Activated CD8-positive, alpha-beta memory T cell treated with anti-CD3 and anti-CD28 coated beads for 1 hour (primary cell): ENCODE measurements around the gene CTTN.
A peak's percentile ranks its signal among the peaks of the same experiment; 100 is the strongest.

Experiments
- DNase-seq, 2 donors: peaks; one replicate each; pipeline ENCODE4 v3.0.0-alpha.2; 2020; ENCODE audit warnings: low read depth in 1 of 2; ENCODE audit errors: extremely low read depth in 1 of 2

The CTTN gene

GRCh38 chr11:70397983-70398833 is at the start of gene CTTN:
TSS of gene CTTN (plus strand) at chr11:70398529. CDS start at chr11:70407298, 8,769 bp downstream.
- DNase-seq = peak in 1 of 2 donors; percentile 34

DNA sequence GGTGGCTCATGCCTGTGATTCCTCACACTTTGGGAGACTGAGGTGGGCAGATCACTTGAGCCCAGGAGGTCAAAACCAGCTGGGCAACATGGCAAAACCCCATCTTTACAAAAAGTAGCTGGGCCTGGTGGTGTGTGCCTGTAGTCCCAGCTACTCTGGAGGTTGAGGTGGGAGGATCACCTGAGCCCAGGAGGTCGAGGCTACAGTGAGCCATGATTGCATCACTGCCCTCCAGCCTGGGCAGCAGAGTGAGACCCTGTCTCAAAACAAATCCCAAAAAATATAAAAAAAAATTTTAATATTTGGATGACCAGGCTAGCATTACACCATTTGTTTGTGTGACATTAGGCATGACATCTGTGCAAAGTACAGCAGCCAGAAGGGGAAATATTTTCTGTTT is 49.7 kb upstream of the CTTN start:
- DNase-seq = no peak

GRCh38 chr11:70351646-70352045 is 46.7 kb upstream of the CTTN start:
- DNase-seq = no peak

DNA sequence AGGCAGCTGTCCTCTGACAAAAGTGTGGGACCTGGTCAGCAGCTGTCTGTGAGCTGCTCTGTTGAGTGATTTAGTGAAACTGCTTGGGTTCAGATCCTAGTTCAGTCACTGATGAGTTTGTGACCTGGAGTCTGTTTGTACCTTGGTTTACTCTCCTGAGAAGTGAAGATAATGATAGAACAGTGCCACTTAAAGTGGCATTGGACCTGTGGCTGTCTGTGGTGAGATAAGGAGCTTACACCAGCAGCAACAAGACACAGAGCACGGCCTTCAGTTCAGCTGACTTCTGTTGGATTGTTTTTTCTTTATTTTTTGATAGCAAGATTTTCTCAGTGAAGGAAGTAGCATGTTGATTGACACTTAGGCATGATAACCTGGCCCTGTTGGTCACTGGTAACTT is 46.2 kb upstream of the CTTN start:
- DNase-seq = no peak

DNA sequence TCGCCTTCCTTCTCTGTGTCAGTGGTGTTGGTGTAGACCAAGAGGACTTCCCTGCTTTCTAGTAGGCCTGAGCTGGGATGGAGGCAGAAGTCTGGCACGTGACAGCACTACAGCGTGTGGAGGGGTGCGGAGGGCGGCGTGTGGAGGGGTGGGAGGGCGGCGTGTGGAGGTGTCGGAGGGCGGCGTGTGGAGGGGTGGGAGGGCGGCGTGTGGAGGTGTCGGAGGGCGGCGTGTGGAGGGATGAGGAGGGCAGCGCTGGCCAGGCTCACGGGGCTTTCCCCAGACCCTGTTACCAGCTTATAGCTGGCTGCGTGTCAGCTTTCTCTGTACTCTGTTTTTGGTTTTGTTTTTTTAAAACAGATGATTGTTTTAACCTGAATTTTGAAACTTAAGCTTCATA is 45.7 kb upstream of the CTTN start:
- no peak for DNase-seq

DNA sequence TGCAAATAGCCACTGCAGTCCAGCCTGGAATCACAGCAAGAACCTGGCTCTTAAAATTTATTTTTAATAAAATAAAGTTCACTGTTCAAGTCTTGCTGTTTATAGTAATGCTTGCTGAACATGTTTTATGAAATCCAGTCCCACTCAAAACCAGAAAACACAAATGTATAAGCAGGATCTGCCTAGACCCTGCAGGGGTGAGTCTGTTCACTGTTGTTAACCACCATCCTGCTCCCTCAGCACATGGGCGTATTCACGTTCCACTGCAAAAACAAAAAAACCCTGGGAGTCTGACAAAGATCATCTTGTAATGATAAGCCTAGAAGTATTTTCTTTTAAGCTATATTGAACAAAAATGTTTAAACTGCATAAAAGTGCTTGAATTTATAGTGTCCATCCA is 45.0 kb upstream of the CTTN start:
- no peak for DNase-seq

DNA sequence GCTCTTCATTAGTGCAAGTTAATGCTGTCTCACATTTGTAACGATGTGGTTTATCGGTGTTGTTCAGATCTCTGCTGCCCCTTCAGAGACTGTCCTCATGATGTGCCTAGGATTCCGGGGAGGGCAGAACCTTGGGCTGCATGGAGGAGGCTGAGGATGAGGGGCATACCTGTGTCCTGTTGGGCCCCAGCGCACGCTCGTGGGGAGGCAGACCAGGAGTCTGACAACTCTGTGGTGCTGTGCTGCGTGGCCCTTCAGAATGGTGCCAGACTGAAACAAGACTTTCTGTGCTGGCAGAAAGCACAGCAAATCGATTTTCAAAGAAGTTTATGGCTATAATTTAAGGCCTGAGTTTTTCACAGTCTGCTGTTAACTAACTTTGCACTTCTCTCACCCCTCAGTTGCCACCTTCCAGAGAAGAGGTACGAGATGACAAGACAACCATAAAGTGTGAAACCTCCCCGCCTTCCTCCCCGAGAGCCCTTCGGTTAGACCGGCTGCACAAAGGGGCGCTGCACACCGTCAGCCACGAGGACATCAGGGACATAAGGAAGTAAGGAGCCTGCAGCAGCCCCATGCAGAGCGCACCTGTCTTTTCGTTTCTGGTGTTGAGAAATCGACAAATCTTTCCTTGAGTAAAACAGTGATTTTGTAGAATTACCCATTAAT is 44.3 kb upstream of the CTTN start:
- no peak for DNase-seq

DNA sequence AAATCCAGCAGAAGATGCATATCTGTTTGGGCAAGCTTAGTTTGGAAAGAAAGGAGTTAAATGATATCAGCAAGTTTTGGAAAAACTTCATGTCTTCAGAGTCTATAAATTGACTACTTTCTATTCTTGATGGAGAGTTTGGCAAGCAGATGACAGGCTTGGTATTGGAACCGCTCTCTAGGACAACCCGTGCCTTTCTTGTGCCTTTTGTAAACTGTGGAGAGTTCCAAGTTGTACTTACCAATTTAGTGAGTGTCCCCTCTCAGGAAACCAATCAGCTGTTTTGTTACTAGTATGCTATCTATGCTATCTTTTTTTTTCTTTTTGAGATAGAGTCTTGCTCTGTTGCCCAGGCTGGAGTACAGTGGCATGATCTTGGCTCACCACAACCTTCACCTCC is 43.7 kb upstream of the CTTN start:
- DNase-seq = no peak

DNA sequence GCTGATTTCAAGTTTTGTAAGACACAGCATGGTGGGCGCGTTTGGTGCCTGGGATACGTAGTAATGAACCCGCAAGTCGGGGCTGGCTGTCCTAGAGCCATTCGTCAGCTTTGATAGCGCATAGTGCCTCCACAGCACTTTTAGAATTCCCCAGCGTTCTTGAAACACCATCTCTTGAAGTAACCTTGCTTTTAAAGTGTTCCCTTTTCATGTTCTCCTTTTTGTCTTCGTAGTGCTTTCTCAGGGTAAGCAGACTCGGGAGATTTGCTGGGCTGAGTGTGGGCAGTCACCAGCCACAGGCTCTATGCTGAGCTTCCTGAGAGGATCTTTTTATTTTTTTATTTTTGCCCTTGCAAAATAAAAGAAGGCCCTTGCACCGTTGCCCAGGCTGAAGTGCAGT is 39.6 kb upstream of the CTTN start:
- no peak for DNase-seq

GRCh38 chr11:70359451-70360205 is 38.7 kb upstream of the CTTN start:
- no peak for DNase-seq

- no peak for DNase-seq
Observed at GRCh38 chr11:70360211-70360610, 38.1 kb upstream of the CTTN start.

- no peak for DNase-seq
Observed at GRCh38 chr11:70364178-70364577, 34.2 kb upstream of the CTTN start.

DNA sequence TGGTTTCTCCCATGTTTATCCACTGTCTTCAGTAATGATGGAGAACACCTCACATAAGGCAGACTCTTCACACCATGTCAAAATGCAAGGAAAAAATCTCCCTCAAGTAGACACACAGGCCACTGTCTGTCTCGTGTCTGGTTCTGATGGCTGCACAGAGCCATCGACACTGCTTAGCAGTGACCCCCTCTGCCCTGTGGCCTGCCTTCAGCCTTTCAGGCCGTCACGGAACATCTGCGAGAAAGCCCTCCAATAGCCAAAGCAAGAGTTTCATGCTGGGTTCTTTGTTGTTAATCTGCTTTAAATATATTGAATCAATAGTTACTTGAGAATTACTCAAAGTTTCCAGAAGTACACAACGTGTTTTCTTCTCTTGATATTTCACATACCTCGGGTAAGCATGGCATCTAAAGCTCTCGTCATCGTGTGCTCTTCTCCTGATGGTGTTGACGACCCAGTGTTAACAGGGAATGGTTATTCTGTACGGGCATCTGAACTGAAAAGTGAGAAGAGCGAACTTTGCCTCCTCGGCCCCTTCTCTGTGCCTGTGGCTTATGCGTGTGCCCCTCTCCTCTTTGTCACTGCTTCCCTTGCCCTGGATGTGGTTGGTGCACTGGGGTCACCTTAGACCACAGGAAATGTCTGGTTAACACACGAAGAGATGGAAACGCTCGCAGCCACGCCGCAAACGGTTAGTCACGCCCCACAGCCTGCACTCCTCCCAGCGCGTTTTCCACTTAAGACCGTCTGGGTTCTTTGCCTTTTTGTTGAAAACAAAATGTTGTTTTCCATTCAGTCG is 33.4 kb upstream of the CTTN start:
- DNase-seq = peak; percentile 33 to 40

DNA sequence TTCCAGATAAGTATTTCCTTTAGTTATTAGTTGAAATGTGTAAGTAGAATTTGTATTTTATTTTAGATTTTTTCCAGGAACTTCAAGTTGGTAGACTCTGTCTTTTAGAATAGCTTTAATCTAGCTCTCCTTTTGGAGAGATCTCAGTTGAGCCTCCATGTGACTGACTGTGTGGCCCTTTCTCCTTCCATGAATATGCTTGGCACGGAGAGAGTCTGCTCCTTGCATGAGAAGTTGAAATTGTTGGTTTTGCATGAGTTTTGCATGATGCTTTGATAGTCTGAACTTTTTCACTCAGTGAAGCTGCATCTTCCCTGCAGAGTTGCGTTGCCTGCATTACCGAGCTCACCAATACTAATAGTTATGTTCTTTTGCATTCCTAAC is 32.8 kb upstream of the CTTN start:
- DNase-seq = no peak

- DNase-seq = no peak
Observed at GRCh38 chr11:70367071-70367470, 31.3 kb upstream of the CTTN start.

- no peak for DNase-seq
Observed at GRCh38 chr11:70368961-70369360, 29.4 kb upstream of the CTTN start.

GRCh38 chr11:70371241-70371640 is 27.1 kb upstream of the CTTN start:
- DNase-seq = no peak

DNA sequence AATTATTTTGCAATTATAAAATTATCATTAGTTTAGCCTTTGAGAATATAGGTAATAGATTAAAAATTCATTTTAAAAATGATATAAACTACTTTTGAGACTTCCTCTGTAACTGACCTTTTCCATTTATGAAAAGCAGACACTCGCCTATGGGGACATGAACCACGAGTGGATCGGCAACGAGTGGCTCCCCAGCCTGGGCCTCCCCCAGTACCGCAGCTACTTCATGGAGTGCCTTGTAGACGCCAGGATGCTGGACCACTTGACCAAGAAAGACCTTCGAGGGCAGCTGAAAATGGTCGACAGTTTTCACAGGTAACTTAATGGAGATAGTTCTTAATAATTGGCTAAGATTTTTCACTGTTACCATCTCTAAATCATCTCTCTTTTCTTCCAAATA is 26.3 kb upstream of the CTTN start:
- DNase-seq = no peak

DNA sequence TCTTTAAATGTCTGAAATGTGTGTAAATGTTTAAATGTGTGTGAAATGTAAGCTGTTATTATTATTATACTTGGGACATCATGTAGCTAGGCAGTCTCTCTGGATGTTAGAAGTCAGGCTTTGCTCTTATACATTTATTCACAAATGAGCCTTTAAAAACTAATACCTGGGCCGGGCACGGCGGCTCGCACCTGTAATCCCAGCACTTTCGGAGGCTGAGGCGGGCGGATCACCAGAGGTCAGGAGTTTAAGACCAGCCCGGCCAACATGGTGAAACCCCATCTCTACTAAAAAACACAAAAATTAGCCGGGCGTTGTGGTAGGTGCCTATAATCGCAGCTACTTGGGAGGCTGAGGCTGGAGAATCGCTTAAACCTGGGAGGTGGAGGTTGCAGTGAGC is 21.7 kb upstream of the CTTN start:
- no peak for DNase-seq

- DNase-seq = no peak
Observed at GRCh38 chr11:70377645-70378044, 20.7 kb upstream of the CTTN start.
